OCI-LY1 (cell line): ENCODE data around the gene ZSWIM1.

Experiments used
- H2AFZ ChIP-seq: fragments of 200-600 bp; sonication (generic), shearing (Covaris generic); 2 replicates; pipeline ENCODE4 v1.6.0; 2014; ENCODE audit warnings: antibody characterized with exemption, mild to moderate bottlenecking, low read length
- H3F3A ChIP-seq: fragments of 200-600 bp; sonication (generic), shearing (Covaris generic); 2 replicates; pipeline ENCODE4 v1.6.0; 2014; ENCODE audit warnings: mild to moderate bottlenecking, antibody characterized with exemption, low read length, moderate library complexity; ENCODE audit not compliant: insufficient read depth
- H3K27ac ChIP-seq: fragments of 200-600 bp; sonication (generic); 2 replicates; pipeline ENCODE4 v1.5.1; 2014; ENCODE audit warnings: low read length, mixed run types, mild to moderate bottlenecking, low read depth; ENCODE audit not compliant: poor library complexity, severe bottlenecking
- H3K27me3 ChIP-seq: fragments of 200-600 bp; sonication (generic); 2 replicates; pipeline ENCODE4 v1.6.0; 2014; ENCODE audit warnings: antibody characterized with exemption, mild to moderate bottlenecking, low read length, moderate library complexity; ENCODE audit not compliant: insufficient read depth
- H3K36me3 ChIP-seq: fragments of 200-600 bp; sonication (generic); 2 replicates; pipeline ENCODE4 v1.6.1; 2014; ENCODE audit warnings: mild to moderate bottlenecking, antibody characterized with exemption, low read length, moderate library complexity, mixed read lengths; ENCODE audit not compliant: insufficient read depth
- H3K4me1 ChIP-seq: fragments of 200-600 bp; sonication (generic); 2 replicates; pipeline ENCODE4 v1.5.1; 2014; ENCODE audit warnings: mild to moderate bottlenecking, low read length, moderate library complexity; ENCODE audit not compliant: insufficient read depth, severe bottlenecking
- H3K4me2 ChIP-seq: fragments of 200-600 bp; sonication (generic), shearing (Covaris generic); 2 replicates; pipeline ENCODE4 v1.6.1; 2014; ENCODE audit warnings: low read length
- H3K4me3 ChIP-seq: fragments of 200-600 bp; sonication (generic); 2 replicates; pipeline ENCODE4 v1.5.1; 2014; ENCODE audit warnings: low read length, low read depth, mild to moderate bottlenecking, mixed read lengths; ENCODE audit not compliant: poor library complexity, severe bottlenecking
- H3K79me2 ChIP-seq: fragments of 200-600 bp; shearing (Covaris generic); 2 replicates; pipeline ENCODE4 v1.6.1; 2016; ENCODE audit warnings: mixed run types, low read length, mixed read lengths; ENCODE audit not compliant: insufficient read depth
- H3K9ac ChIP-seq: fragments of 200-600 bp; sonication (generic), shearing (Covaris generic); 2 replicates; pipeline ENCODE4 v1.6.1; 2014; ENCODE audit warnings: mild to moderate bottlenecking, low read length, mixed read lengths
- H3K9me2 ChIP-seq: fragments of 200-600 bp; sonication (generic), shearing (Covaris generic); 2 replicates; pipeline ENCODE4 v1.6.1; 2014; ENCODE audit warnings: low read depth, mild to moderate bottlenecking, low read length, mixed read lengths
- H3K9me3 ChIP-seq: fragments of 200-600 bp; shearing (Covaris generic); 2 replicates; pipeline ENCODE4 v1.6.1; 2014; ENCODE audit warnings: low read length, mixed read lengths
- H4K20me1 ChIP-seq: fragments of 200-600 bp; sonication (generic), shearing (Covaris generic); 2 replicates; pipeline ENCODE4 v1.6.0; 2016; ENCODE audit warnings: mild to moderate bottlenecking, low read length; ENCODE audit not compliant: insufficient read depth
- CTCF ChIP-seq: fragments of 200-600 bp; sonication (generic), shearing (Covaris generic); IDR thresholded peaks from 2 replicates; pipeline ENCODE4 v1.5.1; 2017; ENCODE audit warnings: mild to moderate bottlenecking, antibody characterized with exemption, low read length, moderate library complexity, mixed read lengths
- EZH2 ChIP-seq: fragments of 200-600 bp; sonication (generic), shearing (Covaris generic); IDR thresholded peaks from 2 replicates; pipeline ENCODE4 v1.8.0; 2017; ENCODE audit warnings: borderline replicate concordance, mixed run types, mild to moderate bottlenecking, antibody characterized with exemption, low read length, moderate library complexity, mixed read lengths

The ZSWIM1 gene

DNA sequence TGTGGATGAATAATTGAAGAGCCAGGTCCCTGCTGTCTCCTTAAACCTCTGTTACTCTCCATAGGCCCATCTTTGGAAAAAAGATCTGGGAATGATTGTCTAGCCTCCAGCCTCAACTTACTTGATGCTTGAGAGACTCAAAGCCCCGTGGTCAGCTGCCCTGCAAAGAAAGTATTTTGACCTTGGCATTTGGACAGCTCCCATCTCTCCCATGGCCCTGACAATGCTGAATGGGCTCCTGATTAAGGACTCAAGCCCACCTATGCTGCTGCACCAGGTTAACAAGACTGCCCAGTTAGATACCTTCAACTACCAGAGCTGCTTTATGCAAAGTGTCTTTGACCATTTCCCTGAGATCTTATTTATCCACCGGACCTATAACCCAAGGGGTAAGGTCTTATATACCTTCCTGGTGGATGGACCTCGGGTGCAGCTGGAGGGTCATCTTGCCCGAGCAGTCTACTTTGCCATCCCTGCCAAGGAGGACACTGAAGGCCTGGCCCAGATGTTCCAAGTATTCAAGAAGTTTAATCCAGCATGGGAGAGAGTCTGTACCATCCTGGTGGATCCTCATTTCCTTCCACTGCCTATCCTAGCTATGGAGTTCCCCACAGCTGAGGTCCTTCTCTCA is 1.6 kb downstream of the ZSWIM1 start:
- Histone ChIP-seq H3K27ac (no peak overlapping the region), H3K79me2 (peaks cover 4% of the 10 kb centered on the region), H3K9me2 (no peaks in the 10 kb centered on the region), H3K36me3 (peaks cover 54% of the 10 kb centered on the region), H2AFZ (no peak overlapping the region), H3K9me3 (no peaks in the 10 kb centered on the region), H3K9ac (no peak overlapping the region), H3K4me2 (peak overlapping the region; percentile 96; the same call in 1 of the 2 replicates), H3F3A (no peaks in the 10 kb centered on the region), H3K4me1 (peaks cover 13% of the 10 kb centered on the region), H3K27me3 (no peaks in the 10 kb centered on the region), H3K4me3 (no peak overlapping the region), H4K20me1 (no peaks in the 10 kb centered on the region)
- TF ChIP-seq EZH2 (no peak), CTCF (no peak)

GRCh38 chr20:45883100-45883469 is 2.1 kb downstream of the ZSWIM1 start:
- H3K4me1 ChIP-seq = peaks cover 13% of the 10 kb centered on the region
- no peaks in the 10 kb centered on the region for H3F3A ChIP-seq
- H3K4me2 ChIP-seq = no peak overlapping the region
- no peaks in the 10 kb centered on the region for H3K9me3 ChIP-seq
- H3K27me3 ChIP-seq = no peaks in the 10 kb centered on the region
- no peak for TF ChIP-seq EZH2
- TF ChIP-seq CTCF = no peak
- no peak overlapping the region for H2AFZ ChIP-seq
- peaks cover 4% of the 10 kb centered on the region for H3K79me2 ChIP-seq
- no peaks in the 10 kb centered on the region for H3K9me2 ChIP-seq
- H3K36me3 ChIP-seq = peaks cover 51% of the 10 kb centered on the region
- no peaks in the 10 kb centered on the region for H4K20me1 ChIP-seq
- no peak overlapping the region for H3K4me3 ChIP-seq
- H3K9ac ChIP-seq = no peak overlapping the region
- no peak overlapping the region for H3K27ac ChIP-seq

DNA sequence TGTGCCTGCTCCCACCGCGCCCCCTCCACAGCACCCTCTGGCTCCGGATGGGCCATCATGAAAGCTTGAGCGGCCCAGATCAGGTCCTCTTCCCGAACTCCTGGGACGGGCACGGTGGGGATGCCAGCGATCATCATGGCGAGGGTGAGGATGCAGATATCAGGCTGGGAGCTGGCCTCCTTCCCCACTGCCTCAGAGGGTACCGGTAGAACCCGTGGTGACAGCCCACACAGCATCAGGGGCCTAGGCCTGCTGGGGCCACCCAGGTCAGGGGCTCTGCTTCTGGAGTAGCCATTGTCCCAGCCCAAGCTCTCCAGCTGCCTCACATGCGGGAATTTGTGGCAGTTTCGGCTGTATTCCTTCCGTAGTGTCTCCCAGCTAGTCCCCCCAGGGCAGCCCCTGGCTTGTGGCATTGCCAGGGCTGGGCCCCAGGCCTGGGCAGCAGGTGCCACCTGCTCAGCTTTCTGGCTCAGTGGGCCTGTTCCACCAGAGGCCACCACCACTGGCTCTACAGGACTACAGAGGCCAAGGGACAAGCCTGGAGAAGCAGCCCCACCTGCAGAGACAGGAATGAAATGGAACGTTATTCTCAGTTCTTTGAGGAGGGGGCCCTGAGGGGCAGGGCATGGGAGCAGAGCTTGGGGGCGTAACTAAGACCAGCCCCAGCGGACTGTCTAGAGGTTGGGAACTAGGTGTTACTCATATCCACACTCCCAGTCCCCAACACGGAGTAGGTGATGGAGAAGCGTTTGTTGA is 5.7 kb downstream of the ZSWIM1 start:
- Histone ChIP-seq H3F3A (no peaks in the 10 kb centered on the region; the same call in 1 of the 2 replicates), H2AFZ (no peak overlapping the region), H3K9ac (no peak overlapping the region), H4K20me1 (no peaks in the 10 kb centered on the region), H3K9me3 (no peaks in the 10 kb centered on the region), H3K4me1 (peaks cover 23% of the 10 kb centered on the region), H3K27ac (no peak overlapping the region), H3K4me3 (no peak overlapping the region), H3K27me3 (no peaks in the 10 kb centered on the region), H3K4me2 (no peak overlapping the region), H3K36me3 (peaks cover 47% of the 10 kb centered on the region), H3K9me2 (no peaks in the 10 kb centered on the region), H3K79me2 (no peaks in the 10 kb centered on the region)
- TF ChIP-seq CTCF (no peak), EZH2 (no peak)
